ENCODE data around the gene PDE1A.
"Not testable (repeated sequence)": the region's sequence is repeated elsewhere in the genome, so short reads cannot be mapped to it uniquely, and the experiment has no call there.

The PDE1A gene

DNA sequence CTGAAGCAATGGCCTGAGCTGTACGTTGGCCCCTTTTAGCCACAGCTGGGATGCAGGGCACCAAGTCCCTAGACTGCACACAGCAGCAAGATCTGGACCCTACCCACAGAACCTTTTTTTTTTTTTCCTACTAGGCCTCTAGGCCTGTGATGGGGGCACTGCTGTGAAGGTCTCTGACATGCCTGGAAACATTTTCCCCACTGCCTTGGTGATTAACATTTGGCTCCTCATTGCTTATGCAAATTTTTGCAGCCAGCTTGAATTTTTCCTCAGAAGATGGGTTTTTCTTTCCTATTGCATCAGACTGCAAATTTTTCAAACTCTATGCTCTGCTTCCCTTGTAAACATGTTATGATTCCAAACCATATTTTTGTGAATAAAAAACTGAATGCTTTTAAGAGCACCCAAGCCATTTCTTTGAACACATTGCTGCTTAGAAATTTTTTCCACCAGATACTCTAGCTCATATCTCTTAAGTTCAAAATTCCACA is 33.5 kb downstream of the PDE1A start:
- Histone ChIP-seq H3K27ac (no peak overlapping the region), H3K9me3 (no peaks in the 10 kb centered on the region), H3K27me3 (no peaks in the 10 kb centered on the region), H3K4me3 (no peak overlapping the region), H3K36me3 (no peaks in the 10 kb centered on the region), H3K4me1 (peaks cover 0 to 12% (median 0%) of the 10 kb centered on the region in 4 donors)
- no peak for DNase-seq
- TF ChIP-seq, protein P1, sequence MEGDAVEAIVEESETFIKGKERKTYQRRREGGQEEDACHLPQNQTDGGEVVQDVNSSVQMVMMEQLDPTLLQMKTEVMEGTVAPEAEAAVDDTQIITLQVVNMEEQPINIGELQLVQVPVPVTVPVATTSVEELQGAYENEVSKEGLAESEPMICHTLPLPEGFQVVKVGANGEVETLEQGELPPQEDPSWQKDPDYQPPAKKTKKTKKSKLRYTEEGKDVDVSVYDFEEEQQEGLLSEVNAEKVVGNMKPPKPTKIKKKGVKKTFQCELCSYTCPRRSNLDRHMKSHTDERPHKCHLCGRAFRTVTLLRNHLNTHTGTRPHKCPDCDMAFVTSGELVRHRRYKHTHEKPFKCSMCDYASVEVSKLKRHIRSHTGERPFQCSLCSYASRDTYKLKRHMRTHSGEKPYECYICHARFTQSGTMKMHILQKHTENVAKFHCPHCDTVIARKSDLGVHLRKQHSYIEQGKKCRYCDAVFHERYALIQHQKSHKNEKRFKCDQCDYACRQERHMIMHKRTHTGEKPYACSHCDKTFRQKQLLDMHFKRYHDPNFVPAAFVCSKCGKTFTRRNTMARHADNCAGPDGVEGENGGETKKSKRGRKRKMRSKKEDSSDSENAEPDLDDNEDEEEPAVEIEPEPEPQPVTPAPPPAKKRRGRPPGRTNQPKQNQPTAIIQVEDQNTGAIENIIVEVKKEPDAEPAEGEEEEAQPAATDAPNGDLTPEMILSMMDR (IDR thresholded peaks at IDR 0.05), result no peak
- intact Hi-C loops (cut with DNase I; ENCODE audit: low total_unique reads), result no loop called here

DNA sequence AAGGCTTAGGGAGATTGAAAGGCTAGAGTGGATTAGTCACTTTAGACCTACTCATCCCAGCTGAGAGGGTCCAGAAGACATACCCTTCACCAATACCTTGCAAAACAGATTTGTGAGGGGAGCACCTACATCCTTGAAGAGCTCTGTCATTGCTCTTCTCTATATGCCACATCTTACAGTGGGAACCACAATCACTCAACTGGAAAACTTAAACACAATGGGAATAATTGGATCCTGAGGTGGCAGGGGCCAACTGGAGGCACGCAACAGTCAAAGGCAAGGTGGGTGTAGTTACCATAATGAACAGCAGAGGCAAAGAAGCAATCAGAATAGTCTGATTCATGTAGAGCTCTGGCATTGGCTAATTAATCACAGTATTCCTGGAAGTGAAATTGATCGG is 35.4 kb downstream of the PDE1A start:
- no peaks in the 10 kb centered on the region for H3K36me3 ChIP-seq
- intact Hi-C loops (cut with DNase I; ENCODE audit: low total_unique reads), result no loop called here
- H3K27ac ChIP-seq, result no peak overlapping the region
- TF ChIP-seq, protein P1 (IDR thresholded peaks at IDR 0.05), result no peak
- DNase-seq, result no peak
- peaks cover 0 to 12% (median 0%) of the 10 kb centered on the region in 4 donors for H3K4me1 ChIP-seq
- H3K4me3 ChIP-seq, result no peak overlapping the region
- H3K9me3 ChIP-seq, result no peaks in the 10 kb centered on the region
- H3K27me3 ChIP-seq, result no peaks in the 10 kb centered on the region

DNA sequence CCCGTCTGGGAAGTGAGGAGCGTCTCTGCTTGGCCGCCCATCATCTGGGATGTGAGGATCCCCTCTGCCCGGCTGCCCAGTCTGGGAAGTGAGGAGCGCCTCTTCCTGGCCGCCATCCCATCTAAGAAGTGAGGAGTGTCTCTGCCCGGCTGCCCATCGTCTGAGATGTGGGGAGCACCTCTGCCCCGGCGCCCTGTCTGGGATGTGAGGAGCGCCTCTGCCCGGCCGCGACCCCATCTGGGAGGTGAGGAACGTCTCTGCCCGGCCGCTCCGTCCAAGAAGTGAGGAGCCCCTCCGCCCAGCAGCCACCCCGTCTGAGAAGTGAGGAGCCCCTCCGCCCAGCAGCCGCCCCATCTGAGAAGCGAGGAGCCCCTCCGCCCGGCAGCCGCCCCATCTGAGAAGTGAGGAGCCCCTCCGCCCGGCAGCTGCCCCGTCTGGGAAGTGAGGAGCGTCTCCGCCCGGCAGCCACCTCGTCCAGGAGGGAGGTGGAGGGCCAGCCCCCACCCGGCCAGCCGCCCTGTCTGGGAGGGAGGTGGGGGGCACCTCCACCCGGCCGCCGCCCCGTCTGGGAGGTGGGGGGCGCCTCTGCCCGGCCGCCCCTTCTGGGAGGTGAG is 40.5 kb downstream of the PDE1A start:
- H3K36me3 ChIP-seq; H3K27ac ChIP-seq; H3K4me3 ChIP-seq; H3K9me3 ChIP-seq; intact Hi-C loops (cut with DNase I; ENCODE audit: low total_unique reads); DNase-seq; H3K4me1 ChIP-seq; H3K27me3 ChIP-seq: not testable (repeated sequence)

DNA sequence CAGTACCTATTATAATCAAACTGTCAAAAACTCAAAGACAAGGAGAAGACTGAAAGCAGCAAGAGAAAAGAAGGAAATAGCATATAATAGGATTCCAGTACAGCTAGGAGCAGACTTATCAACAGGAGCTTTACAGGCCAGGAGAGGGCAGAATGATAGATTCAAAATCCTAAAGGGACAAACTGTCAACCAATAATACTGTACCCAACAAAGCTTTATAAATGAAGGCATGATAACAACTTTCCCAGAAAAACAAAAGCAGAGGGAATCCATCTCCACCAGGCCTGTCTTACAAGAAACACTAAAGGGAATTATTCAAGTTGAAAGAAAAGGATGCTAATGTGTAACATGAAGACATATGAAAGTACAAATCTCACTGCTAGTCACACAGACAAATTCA is 42.0 kb downstream of the PDE1A start:
- no peak for DNase-seq
- no peaks in the 10 kb centered on the region for H3K27me3 ChIP-seq
- H3K27ac ChIP-seq, result no peak overlapping the region
- peaks cover 0 to 15% (median 2%) of the 10 kb centered on the region in 4 donors for H3K4me1 ChIP-seq
- no peaks in the 10 kb centered on the region for H3K36me3 ChIP-seq
- no peak overlapping the region for H3K4me3 ChIP-seq
- intact Hi-C loops (cut with DNase I; ENCODE audit: low total_unique reads), result no loop called here
- H3K9me3 ChIP-seq, result peaks cover 0 to 9% (median 6%) of the 10 kb centered on the region in 3 donors
- TF ChIP-seq, protein P1 (IDR thresholded peaks at IDR 0.05), result no peak

DNA sequence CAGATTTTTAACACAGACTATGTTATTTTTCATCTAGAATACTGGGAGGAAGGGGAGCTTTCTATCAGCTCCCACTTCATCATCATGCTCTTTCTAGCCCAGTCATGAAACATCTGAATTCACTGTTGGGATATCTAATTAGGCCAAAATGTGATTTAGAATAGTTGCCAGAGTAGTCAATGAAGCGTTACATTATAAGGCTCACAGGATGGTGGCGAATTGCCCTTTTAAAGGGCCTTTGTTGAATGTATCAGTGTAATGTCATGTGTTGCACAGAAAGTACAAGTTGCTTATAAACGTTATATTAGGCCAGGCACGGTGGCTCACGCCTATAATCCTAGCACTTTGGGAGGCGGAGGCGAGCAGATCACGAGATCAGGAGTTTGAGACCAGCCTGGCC is 45.6 kb downstream of the PDE1A start:
- Histone ChIP-seq H3K27ac (no peak overlapping the region), H3K4me1 (peaks cover 0 to 38% (median 18%) of the 10 kb centered on the region in 4 donors), H3K36me3 (no peaks in the 10 kb centered on the region), H3K4me3 (no peak overlapping the region), H3K9me3 (peaks cover 0 to 24% (median 9%) of the 10 kb centered on the region in 3 donors), H3K27me3 (no peaks in the 10 kb centered on the region)
- intact Hi-C loops (cut with DNase I; ENCODE audit: low total_unique reads), result no loop called here
- no peak for DNase-seq
- TF ChIP-seq, protein P1 (IDR thresholded peaks at IDR 0.05), result no peak

DNA sequence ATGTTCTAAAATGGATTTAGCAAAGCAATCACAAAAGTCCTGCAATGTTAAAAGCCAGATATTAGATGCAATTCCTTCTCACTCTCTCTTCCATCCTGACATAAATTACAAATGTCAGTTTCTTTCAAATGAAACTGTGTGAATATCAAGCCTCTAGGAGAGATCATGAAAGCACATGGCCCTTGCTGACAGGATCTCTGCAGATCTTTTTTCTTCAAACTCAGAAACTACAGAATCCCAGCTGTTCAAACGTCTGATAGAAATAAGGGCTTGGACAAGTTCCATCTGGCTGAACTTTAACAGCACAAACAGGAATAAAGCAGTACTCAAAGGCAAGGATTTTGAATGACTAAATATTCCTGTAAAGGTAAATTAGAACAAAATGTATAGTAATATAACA is 47.6 kb downstream of the PDE1A start:
- H3K9me3 ChIP-seq, result peaks cover 0 to 29% (median 6%) of the 10 kb centered on the region in 3 donors
- H3K4me3 ChIP-seq, result no peak overlapping the region
- peaks cover 0 to 38% (median 18%) of the 10 kb centered on the region in 4 donors for H3K4me1 ChIP-seq
- no peak for DNase-seq
- intact Hi-C loops (cut with DNase I; ENCODE audit: low total_unique reads), result loop anchor here (10.0 kb wide), 1 partner anchor 46 kb away; the partner anchor contains the start of gene PDE1A
- H3K36me3 ChIP-seq, result peaks cover 0 to 4% (median 0%) of the 10 kb centered on the region in 3 donors
- TF ChIP-seq, protein P1 (IDR thresholded peaks at IDR 0.05), result no peak
- peak overlapping the region; percentile 53 to 54 for H3K27ac ChIP-seq
- no peaks in the 10 kb centered on the region for H3K27me3 ChIP-seq
